ENCODE results near the gene TGFBR2.
"Not testable (repeated sequence)": the region's sequence is repeated elsewhere in the genome, so short reads cannot be mapped to it uniquely, and the experiment has no call there.

Gene TGFBR2

GRCh38 chr3:30664459-30664858 is 58.1 kb downstream of the TGFBR2 start:
- TF ChIP-seq, protein P1, sequence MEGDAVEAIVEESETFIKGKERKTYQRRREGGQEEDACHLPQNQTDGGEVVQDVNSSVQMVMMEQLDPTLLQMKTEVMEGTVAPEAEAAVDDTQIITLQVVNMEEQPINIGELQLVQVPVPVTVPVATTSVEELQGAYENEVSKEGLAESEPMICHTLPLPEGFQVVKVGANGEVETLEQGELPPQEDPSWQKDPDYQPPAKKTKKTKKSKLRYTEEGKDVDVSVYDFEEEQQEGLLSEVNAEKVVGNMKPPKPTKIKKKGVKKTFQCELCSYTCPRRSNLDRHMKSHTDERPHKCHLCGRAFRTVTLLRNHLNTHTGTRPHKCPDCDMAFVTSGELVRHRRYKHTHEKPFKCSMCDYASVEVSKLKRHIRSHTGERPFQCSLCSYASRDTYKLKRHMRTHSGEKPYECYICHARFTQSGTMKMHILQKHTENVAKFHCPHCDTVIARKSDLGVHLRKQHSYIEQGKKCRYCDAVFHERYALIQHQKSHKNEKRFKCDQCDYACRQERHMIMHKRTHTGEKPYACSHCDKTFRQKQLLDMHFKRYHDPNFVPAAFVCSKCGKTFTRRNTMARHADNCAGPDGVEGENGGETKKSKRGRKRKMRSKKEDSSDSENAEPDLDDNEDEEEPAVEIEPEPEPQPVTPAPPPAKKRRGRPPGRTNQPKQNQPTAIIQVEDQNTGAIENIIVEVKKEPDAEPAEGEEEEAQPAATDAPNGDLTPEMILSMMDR (IDR thresholded peaks at IDR 0.05; ENCODE audit: borderline replicate concordance, control extremely low read depth, extremely low read depth, insufficient read depth, missing control alignments), result no peak
- DNase-seq (ENCODE audit: low spot score), result no peak
- in situ Hi-C loops (cut with MboI; ENCODE audit: low sequenced_read_pairs, unreplicated experiment), result no loop called here

GRCh38 chr3:30664884-30665283 is 58.5 kb downstream of the TGFBR2 start:
- TF ChIP-seq, protein P1 (IDR thresholded peaks at IDR 0.05; ENCODE audit: borderline replicate concordance, control extremely low read depth, extremely low read depth, insufficient read depth, missing control alignments), result no peak
- no peak for DNase-seq (ENCODE audit: low spot score)
- in situ Hi-C loops (cut with MboI; ENCODE audit: low sequenced_read_pairs, unreplicated experiment), result no loop called here

DNA sequence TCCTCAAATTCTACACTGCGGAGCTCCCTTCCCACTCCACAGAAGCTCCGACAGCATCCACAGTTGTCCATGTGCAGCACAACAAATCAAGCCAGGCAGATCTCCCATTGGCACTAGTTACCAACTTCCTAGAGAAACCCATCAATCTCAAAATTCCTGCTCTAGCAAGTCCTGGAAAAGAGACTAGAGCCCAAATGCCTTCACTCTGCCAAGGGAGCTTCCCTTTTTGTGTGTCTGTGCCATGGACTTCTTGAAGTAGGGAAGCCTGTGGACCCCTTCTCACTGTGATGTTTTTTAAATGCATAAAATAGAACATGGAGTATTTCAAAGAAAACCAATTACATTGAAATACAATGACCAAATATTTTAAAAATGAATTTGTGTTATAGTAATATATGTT is 59.1 kb downstream of the TGFBR2 start:
- TF ChIP-seq, protein P1 (IDR thresholded peaks at IDR 0.05; ENCODE audit: borderline replicate concordance, control extremely low read depth, extremely low read depth, insufficient read depth, missing control alignments), result no peak
- DNase-seq (ENCODE audit: low spot score), result no peak
- in situ Hi-C loops (cut with MboI; ENCODE audit: low sequenced_read_pairs, unreplicated experiment), result no loop called here

- in situ Hi-C loops (cut with MboI; ENCODE audit: low sequenced_read_pairs, unreplicated experiment), result no loop called here
- TF ChIP-seq, protein P1 (IDR thresholded peaks at IDR 0.05; ENCODE audit: borderline replicate concordance, control extremely low read depth, extremely low read depth, insufficient read depth, missing control alignments), result no peak
- no peak for DNase-seq (ENCODE audit: low spot score)
Measured at GRCh38 chr3:30666572-30667279, 60.3 kb downstream of the TGFBR2 start.

DNA sequence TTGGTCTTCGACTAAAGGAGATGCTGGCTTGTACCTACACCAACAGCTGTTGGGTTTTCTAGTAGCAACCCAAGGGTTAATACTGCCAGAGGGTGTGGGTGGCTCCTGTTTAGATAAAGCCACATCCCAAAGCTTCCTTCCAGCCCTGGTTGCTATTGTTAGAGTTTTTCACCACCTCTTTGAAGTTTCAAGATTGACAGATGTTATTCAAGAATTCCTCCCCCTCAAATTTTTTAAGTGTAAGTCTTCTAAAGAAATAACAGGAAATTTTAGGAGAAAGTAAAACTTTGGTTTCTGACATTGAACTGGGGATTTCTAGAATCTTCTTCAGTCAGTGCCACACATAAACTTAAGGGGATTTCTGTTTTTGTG is 60.9 kb downstream of the TGFBR2 start:
- no peak for DNase-seq (ENCODE audit: low spot score)
- TF ChIP-seq, protein P1 (IDR thresholded peaks at IDR 0.05; ENCODE audit: borderline replicate concordance, control extremely low read depth, extremely low read depth, insufficient read depth, missing control alignments), result no peak
- in situ Hi-C loops (cut with MboI; ENCODE audit: low sequenced_read_pairs, unreplicated experiment), result no loop called here

DNA sequence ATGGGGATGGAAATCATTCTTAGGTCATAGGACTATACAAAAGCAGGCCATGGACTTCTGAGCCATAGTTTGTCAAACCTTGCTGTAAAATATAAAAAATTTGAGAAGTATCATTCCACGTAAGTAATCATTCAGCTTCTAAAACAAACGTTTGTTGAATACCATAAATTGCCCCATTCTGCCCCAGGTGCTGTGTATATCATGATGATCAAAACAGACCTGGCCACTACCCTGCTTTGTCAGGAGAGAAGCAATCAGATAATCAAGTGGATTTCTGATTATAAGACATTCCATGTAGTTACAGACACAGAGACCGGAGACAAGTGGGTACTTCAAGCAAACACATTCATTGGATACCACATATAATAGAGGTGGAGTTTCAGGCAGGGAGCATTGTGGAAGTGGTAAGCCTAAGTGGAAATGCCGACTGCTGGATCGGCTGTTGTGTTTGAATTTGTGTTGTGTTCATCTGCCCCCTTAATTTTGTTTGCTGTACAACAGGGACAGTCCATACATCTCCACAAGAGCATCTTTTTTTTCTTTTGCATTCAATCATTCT is 61.7 kb downstream of the TGFBR2 start:
- TF ChIP-seq, protein P1 (IDR thresholded peaks at IDR 0.05; ENCODE audit: borderline replicate concordance, control extremely low read depth, extremely low read depth, insufficient read depth, missing control alignments), result no peak
- no peak for DNase-seq (ENCODE audit: low spot score)
- in situ Hi-C loops (cut with MboI; ENCODE audit: low sequenced_read_pairs, unreplicated experiment), result no loop called here

DNA sequence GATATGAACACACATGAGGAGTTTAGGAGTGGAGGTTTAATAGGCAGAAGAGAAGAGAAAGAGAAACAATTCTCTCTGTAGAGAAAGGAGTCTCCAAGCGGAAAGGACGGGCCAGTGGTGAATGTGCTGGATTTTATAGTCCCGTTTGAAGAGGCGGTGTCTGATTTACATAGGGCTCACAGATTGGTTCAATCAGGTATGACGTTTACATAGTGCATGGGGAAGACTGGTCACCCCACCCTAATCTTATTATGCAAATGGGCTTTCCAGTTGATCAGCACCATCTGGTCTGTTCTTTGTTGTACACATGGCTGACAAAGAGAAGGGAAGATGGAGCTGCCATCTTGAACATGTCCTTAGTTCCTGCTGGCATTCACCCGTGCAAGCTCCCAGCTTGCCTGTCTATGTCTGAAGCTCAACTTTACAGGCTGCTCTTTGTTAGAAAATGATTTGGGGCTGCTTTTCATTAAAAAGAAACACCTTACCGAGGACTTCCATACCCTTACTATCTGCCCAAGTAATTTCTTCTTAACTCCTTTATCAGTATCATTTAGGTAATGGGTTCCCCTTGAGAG is 63.0 kb downstream of the TGFBR2 start:
- in situ Hi-C loops (cut with MboI; ENCODE audit: low sequenced_read_pairs, unreplicated experiment); DNase-seq (ENCODE audit: low spot score): not testable (repeated sequence)

Data from GM13976 (cell line).